Motor neuron (in vitro differentiated cells): ENCODE results near the gene MRPL51. TPM values are rescaled to one million over a fixed set of nuclear protein-coding genes. Genes with fewer than 3 reads are reported as not detected.

Source experiments
- ATAC-seq, 8 experiments: fragments of 200-7000 bp; cut with Tn5 transposase; replicated peaks in 6 of 8; 2 replicates each; pipeline ENCODE4 v1.8.0; 2021; ENCODE audit warnings: mild to moderate bottlenecking in 8 of 8, moderate library complexity in 8 of 8
- H3K27ac ChIP-seq, 2 donors: fragments of 250-450 bp; sonication (Bioruptor Pico); 2 replicates each; pipeline ENCODE4 v1.9.0; 2021; ENCODE audit warnings: antibody characterized with exemption in 2 of 2, mild to moderate bottlenecking in 2 of 2, moderate library complexity in 1 of 2
- H3K4me1 ChIP-seq, 2 donors: fragments of 250-450 bp; sonication (Bioruptor Pico); replicated peaks in 1 of 2; 2 replicates each; pipeline ENCODE4 v1.6.1; 2021; ENCODE audit warnings: antibody characterized with exemption in 2 of 2, mild to moderate bottlenecking in 2 of 2, moderate library complexity in 1 of 2
- H3K4me3 ChIP-seq, 5 donors: fragments of 250-450 bp; sonication (Bioruptor Pico); 2 replicates each; pipeline ENCODE4 v1.9.0; 2021; ENCODE audit warnings: antibody characterized with exemption in 5 of 5, mild to moderate bottlenecking in 5 of 5, moderate library complexity in 4 of 5
- WGBS, 10 experiments: fragments of 450-650 bp; shearing (Covaris generic); methylation state at CpG; one replicate each; pipeline ENCODE4 v1.0.0; 2022; 5-methylcytosine and 5-hydroxymethylcytosine counted together
- in situ Hi-C, 9 experiments: fragments of 400-800 bp; cut with MboI; loops; one replicate each; pipeline ENCODE4 v1.15.0; 2021; ENCODE audit warnings: low sequenced_read_pairs in 9 of 9, low pct_unique_long_range_greater_than_20kb in 2 of 9; ENCODE audit not compliant: unreplicated experiment in 9 of 9
- total RNA-seq, 8 experiments: library from RNA; unstranded; fragments of 300-600 nt; gene quantifications; 2 replicates each; pipeline versions ENCODE4 v1.2.3 to v1.2.4, GENCODE V29; 2022

Gene MRPL51
- total RNA-seq, 8 experiments from 2014 or later = 129 to 267 (median 184) TPM

- Histone ChIP-seq H3K4me1 (peaks cover 0 to 2% of the 10 kb centered on the region in 2 donors), H3K27ac (no peak within 1 kb of the TSS), H3K4me3 (no peak within 1 kb of the TSS)
- no peak for ATAC-seq
- in situ Hi-C loops = no loop called here
- 60 to 100% (median 95%) methylated on average over 1 to 4 of the region's 16 CpGs; no CpG with 5 or more reads in 4 of the 10 experiments for WGBS, 10 experiments
These were observed 48.1 kb downstream of the MRPL51 start, which contains the start of gene CD27 for GRCh38 chr12:6444704-6445688. Gene CD27 (plus strand): TSS chr12:6444955. CDS start chr12:6445096, 141 bp downstream.

GRCh38 chr12:6444031-6444430 lies 49.0 kb downstream of the MRPL51 start:
- 57 to 94% (median 80%) methylated on average over 1 to 4 of the region's 4 CpGs; no CpG with 5 or more reads in 1 of the 10 experiments for WGBS, 10 experiments
- no peak overlapping the region for H3K27ac ChIP-seq
- no peak for ATAC-seq
- in situ Hi-C loops = no loop called here
- no peaks in the 10 kb centered on the region for H3K4me1 ChIP-seq
- no peak overlapping the region for H3K4me3 ChIP-seq

- WGBS, 10 experiments = 40 to 88% (median 82%) methylated on average over 1 to 6 of the region's 9 CpGs; no CpG with 5 or more reads in 1 of the 10 experiments
- ATAC-seq = no peak
- Histone ChIP-seq H3K4me1 (no peaks in the 10 kb centered on the region), H3K27ac (no peak overlapping the region), H3K4me3 (no peak overlapping the region)
- in situ Hi-C loops = no loop called here
These were observed 49.6 kb downstream of the MRPL51 start for GRCh38 chr12:6443361-6443983.

- H3K27ac ChIP-seq = no peak overlapping the region
- in situ Hi-C loops = no loop called here
- no peak for ATAC-seq
- 0 to 89% (median 46%) methylated on average over 1 to 6 of the region's 9 CpGs; no CpG with 5 or more reads in 4 of the 10 experiments for WGBS, 10 experiments
- H3K4me3 ChIP-seq = no peak overlapping the region
- no peaks in the 10 kb centered on the region for H3K4me1 ChIP-seq
These were observed 50.2 kb downstream of the MRPL51 start for GRCh38 chr12:6442836-6443235.

Other genes starting within 250 kb of the MRPL51 start
- gene PLEKHG6, start 182.6 kb downstream of the MRPL51 start, total RNA-seq = 1 to 10 TPM in 2 of 8 experiments, under 1 TPM in 6; 0.11 to 2.5 (median 0.52) TPM
- 100 to 1,000 TPM in 1 of 8 experiments, 10 to 100 TPM in 6, 1 to 10 TPM in 1; 5.5 to 118 (median 35.7) TPM for gene TNFRSF1A, start 151.2 kb downstream of the MRPL51 start, total RNA-seq
- 1 to 10 TPM in 5 of 8 experiments, under 1 TPM in 2, not detected in 1; 0.11 to 4.1 (median 1.6) TPM for gene SCNN1A, start 117.7 kb downstream of the MRPL51 start, total RNA-seq
- 100 to 1,000 TPM in 1 of 8 experiments, 10 to 100 TPM in 2, 1 to 10 TPM in 1, under 1 TPM in 4; 0.11 to 115 (median 1.6) TPM for gene LTBR, start 109.1 kb downstream of the MRPL51 start, total RNA-seq
- 1 to 10 TPM in 2 of 8 experiments, under 1 TPM in 4, not detected in 2; 0.14 to 2.0 (median 0.37) TPM for gene CD27, start 48.3 kb downstream of the MRPL51 start, total RNA-seq
- 10 to 100 TPM in 3 of 8 experiments, 1 to 10 TPM in 3, under 1 TPM in 2; 0.79 to 26.2 (median 3.1) TPM for gene TAPBPL, start 41.2 kb downstream of the MRPL51 start, total RNA-seq
- gene VAMP1, start 22.6 kb downstream of the MRPL51 start, total RNA-seq = 10 to 100 TPM in 7 of 8 experiments, 1 to 10 TPM in 1; 6.1 to 38.3 (median 15.9) TPM
- 10 to 100 TPM; 11.5 to 84.2 (median 16.2) TPM for gene NCAPD2, start 840 bp upstream of the MRPL51 start, total RNA-seq
- gene GAPDH, start 41.3 kb upstream of the MRPL51 start, total RNA-seq = 1,000 to 10,000 TPM; 2,651 to 4,080 (median 3,703) TPM
- gene IFFO1, start 62.8 kb upstream of the MRPL51 start, total RNA-seq = 10 to 100 TPM; 10.1 to 22.7 (median 12.7) TPM
- gene NOP2, start 75.0 kb upstream of the MRPL51 start, total RNA-seq = 10 to 100 TPM; 13.0 to 83.1 (median 24.1) TPM
- 100 to 1,000 TPM; 190 to 382 (median 259) TPM for gene CHD4, start 114.1 kb upstream of the MRPL51 start, total RNA-seq
- under 1 TPM; 0.08 to 0.95 (median 0.19) TPM for gene LPAR5, start 142.7 kb upstream of the MRPL51 start, total RNA-seq
- gene ACRBP, start 154.2 kb upstream of the MRPL51 start, total RNA-seq = 1 to 10 TPM in 4 of 8 experiments, under 1 TPM in 4; 0.51 to 2.6 (median 1.1) TPM
- 100 to 1,000 TPM in 1 of 8 experiments, 10 to 100 TPM in 7; 34.3 to 108 (median 81.6) TPM for gene ING4, start 169.9 kb upstream of the MRPL51 start, total RNA-seq
- gene ZNF384, start 196.1 kb upstream of the MRPL51 start, total RNA-seq = 10 to 100 TPM; 16.9 to 48.5 (median 32.7) TPM
- gene PIANP, start 207.6 kb upstream of the MRPL51 start, total RNA-seq = 1 to 10 TPM in 7 of 8 experiments, under 1 TPM in 1; 0.94 to 7.9 (median 2.8) TPM
- gene COPS7A, start 230.8 kb upstream of the MRPL51 start, total RNA-seq = 100 to 1,000 TPM in 1 of 8 experiments, 10 to 100 TPM in 7; 23.0 to 115 (median 44.1) TPM